ENCODE measurements around the gene CSTPP1. TPM values are rescaled to one million over a fixed set of nuclear protein-coding genes. Genes with fewer than 3 reads are reported as not detected.

CSTPP1 gene
- total RNA-seq, 1 donor from 2014 or later = 44.5 TPM

Small RNAs within 50 kb of the gene (small RNA-seq; reads per million reads assigned to genes)
- gene MIR6745 (ENCODE audit: low replicate concordance) = not detected

Other genes with a start within 250 kb of the CSTPP1 start
- 17.9 TPM for gene ARHGAP1, start 236.1 kb upstream of the CSTPP1 start, total RNA-seq
- 4.2 TPM for gene ZNF408, start 235.7 kb upstream of the CSTPP1 start, total RNA-seq
- gene F2, start 217.5 kb upstream of the CSTPP1 start, total RNA-seq = not detected
- 150 TPM for gene CKAP5, start 90.5 kb upstream of the CSTPP1 start, total RNA-seq
- gene LRP4, start 18.2 kb upstream of the CSTPP1 start, total RNA-seq = 14.5 TPM
- 79.4 TPM for gene ARFGAP2, start 240.1 kb downstream of the CSTPP1 start, total RNA-seq
- gene PACSIN3, start 249.7 kb downstream of the CSTPP1 start, total RNA-seq = 3.4 TPM

Measured in temporal lobe (tissue), 2 donors.